Large intestine (tissue), 3 donors: Measurements from ENCODE around the gene YY1. TPM values are rescaled to one million over a fixed set of nuclear protein-coding genes. Genes with fewer than 3 reads are reported as not detected.
A peak's percentile ranks its signal among the peaks of the same experiment; 100 is the strongest.

Experiments used
- DNase-seq, 2 donors: peaks; one replicate each; pipeline versions ENCODE4 v3.0.0 to v3.0.0-alpha.2; 2013
- H3K27ac ChIP-seq: one replicate; pipeline ENCODE4 v1.5.1; 2013; ENCODE audit warnings: low read length
- H3K27me3 ChIP-seq: 2 replicates; pipeline ENCODE4 v1.6.1; 2013; ENCODE audit warnings: low read length; ENCODE audit not compliant: control insufficient read depth, insufficient read depth
- H3K36me3 ChIP-seq: 2 replicates; pipeline ENCODE4 v1.6.1; 2013; ENCODE audit warnings: low read length; ENCODE audit not compliant: control insufficient read depth, insufficient read depth
- H3K4me1 ChIP-seq: one replicate; pipeline ENCODE4 v1.6.1; 2013; ENCODE audit warnings: low read length; ENCODE audit not compliant: control insufficient read depth, insufficient read depth
- H3K4me3 ChIP-seq: one replicate; pipeline ENCODE4 v1.5.1; 2013; ENCODE audit warnings: low read length
- H3K9me3 ChIP-seq: one replicate; pipeline ENCODE4 v1.6.1; 2013; ENCODE audit warnings: mild to moderate bottlenecking, low read depth, low read length, moderate library complexity; ENCODE audit not compliant: control insufficient read depth
- WGBS: methylation state at CpG from one replicate; pipeline ENCODE4 v1.1.5; 2013; ENCODE audit warnings: low lambda C conversion rate; ENCODE audit not compliant: insufficient coverage; 5-methylcytosine and 5-hydroxymethylcytosine counted together
- polyA plus RNA-seq: library from polyadenylated mRNA; unstranded; fragments of 120-200 nt; gene quantifications from one replicate; pipeline ENCODE4 v1.2.1, GENCODE V29; 2013

Gene YY1
- polyA plus RNA-seq, 1 donor: 74.3 TPM

DNA sequence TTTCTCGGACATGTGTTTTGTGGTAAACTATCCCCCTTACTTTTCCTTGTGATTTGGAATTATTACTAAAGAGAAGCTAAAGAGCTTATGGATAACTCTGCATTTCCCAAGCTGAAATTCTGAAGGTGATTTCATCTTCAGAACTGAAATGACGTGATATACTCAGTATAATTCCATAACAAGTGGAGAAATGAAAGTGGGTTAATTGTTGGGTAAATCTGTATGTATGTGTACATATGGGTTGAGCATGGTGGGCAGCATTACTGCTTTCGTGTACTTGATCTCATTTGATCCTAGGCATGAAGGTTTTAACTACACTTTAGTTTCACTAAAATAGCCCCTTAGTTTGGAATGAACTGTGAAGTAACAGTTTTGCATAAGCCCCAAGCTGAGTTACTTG is 4.1 kb downstream of the YY1 start:
- Histone ChIP-seq H3K4me1 (peaks cover 19% of the 10 kb centered on the region), H3K27ac (no peak overlapping the region)
- no CpG with 5 or more reads among the region's 3 CpGs for WGBS

DNA sequence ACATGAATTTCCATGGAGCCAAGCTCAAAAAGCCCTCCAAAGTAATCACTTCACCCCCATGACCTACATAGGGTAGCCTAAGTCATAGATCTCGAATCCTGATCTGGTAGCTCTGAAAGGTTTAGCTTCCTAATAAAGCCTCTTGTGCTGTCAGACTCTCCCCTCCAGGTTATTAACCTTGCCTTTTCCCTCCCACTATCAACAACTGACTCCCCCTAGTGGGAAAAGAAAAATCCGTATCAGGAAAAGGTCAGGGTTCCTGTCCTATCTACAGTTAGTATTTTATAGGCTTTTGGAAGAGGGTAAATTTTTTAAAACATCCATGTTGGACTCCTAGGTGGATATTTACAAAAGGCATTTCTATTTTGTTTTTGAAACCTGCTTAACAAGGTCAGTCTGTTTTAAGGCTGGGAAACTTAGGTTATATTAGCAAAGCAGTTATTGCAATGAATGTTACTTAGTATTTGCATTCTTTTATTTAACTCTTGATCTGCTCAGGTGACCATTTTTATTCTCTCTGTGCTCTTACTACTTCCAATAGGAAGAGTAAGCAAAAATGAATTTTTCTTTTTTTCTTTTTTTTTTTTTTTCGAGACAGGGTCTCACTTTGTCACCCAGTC is 8.0 kb downstream of the YY1 start:
- Histone ChIP-seq H3K27ac (peak overlapping the region; percentile 41), H3K4me3 (no peak overlapping the region), H3K4me1 (peaks cover 19% of the 10 kb centered on the region), H3K36me3 (peaks cover 11% of the 10 kb centered on the region), H3K9me3 (no peaks in the 10 kb centered on the region), H3K27me3 (no peaks in the 10 kb centered on the region)
- WGBS: 0% methylated on average over 1 of the region's 3 CpGs
- peak; percentile 45 to 71 for DNase-seq

More for the DNA sequence above, 4.1 kb downstream of the YY1 start:
- Histone ChIP-seq H3K27me3 (no peaks in the 10 kb centered on the region), H3K9me3 (no peaks in the 10 kb centered on the region), H3K36me3 (peaks cover 7% of the 10 kb centered on the region), H3K4me3 (no peak overlapping the region)
- DNase-seq: no peak

DNA sequence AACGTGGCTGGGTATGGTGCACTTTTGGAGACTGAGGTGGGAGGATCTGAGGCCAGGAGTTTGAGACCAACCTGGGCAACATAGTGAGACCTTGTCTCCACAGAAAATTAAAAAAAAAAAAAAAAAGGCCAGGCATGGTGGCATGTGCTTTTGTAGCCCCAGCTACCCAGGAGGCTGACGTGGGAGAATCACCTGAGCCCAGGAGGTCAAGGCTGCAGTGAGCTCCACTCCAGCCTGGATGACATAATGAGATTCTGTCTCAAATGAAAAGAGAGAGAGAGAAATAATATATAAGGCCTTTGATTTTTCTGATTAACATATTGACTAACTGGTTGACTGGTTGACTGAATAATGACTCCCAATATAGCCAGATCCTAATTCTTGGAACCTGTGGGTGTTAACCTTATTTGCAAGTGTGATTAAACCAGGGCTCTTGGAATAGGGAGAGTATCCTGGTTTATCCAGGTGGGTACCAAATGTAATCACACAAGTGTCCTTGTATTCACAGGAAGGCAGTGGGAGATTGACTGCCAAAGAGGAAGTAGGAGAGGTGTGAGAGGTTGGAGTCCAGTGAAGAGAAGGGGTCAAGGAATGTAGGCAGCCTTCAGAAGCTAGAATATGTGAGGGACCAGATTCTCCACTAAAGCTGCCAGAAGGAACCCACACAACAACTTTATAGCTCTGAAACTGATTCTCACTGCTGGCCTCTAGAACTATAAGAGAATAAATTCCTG is 12.0 kb downstream of the YY1 start:
- Histone ChIP-seq H3K9me3 (no peaks in the 10 kb centered on the region), H3K27ac (no peak overlapping the region), H3K4me1 (peaks cover 9% of the 10 kb centered on the region)

DNA sequence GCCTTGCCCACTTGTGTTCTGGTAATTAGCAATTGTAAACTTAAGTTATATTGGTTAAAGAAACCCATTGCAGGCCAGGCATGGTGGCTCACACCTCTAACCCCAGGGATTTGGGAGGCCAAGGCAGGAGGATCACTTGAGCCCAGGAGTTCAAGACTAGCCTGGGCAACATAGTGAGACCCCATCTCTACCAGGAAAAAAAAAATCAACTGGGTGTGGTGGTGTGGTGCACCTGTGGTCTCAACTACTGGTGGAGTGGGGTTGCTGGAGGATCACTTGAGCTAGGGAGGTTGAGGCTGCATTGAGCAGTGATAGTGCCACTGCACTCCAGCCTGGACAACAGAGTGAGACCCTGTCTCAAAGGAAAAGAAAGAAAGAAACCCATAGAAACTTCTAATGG is 13.7 kb downstream of the YY1 start:
- DNase-seq: no peak
- no peak overlapping the region for H3K4me3 ChIP-seq
- H3K27ac ChIP-seq: no peak overlapping the region
- no peaks in the 10 kb centered on the region for H3K9me3 ChIP-seq
- no peaks in the 10 kb centered on the region for H3K4me1 ChIP-seq
- peaks cover 4% of the 10 kb centered on the region for H3K36me3 ChIP-seq
- H3K27me3 ChIP-seq: no peaks in the 10 kb centered on the region

More for the DNA sequence above, 12.0 kb downstream of the YY1 start:
- Histone ChIP-seq H3K27me3 (no peaks in the 10 kb centered on the region), H3K36me3 (peaks cover 4% of the 10 kb centered on the region), H3K4me3 (no peak overlapping the region)
- no peak for DNase-seq
- WGBS: 20% methylated on average over 1 of the region's 2 CpGs

DNA sequence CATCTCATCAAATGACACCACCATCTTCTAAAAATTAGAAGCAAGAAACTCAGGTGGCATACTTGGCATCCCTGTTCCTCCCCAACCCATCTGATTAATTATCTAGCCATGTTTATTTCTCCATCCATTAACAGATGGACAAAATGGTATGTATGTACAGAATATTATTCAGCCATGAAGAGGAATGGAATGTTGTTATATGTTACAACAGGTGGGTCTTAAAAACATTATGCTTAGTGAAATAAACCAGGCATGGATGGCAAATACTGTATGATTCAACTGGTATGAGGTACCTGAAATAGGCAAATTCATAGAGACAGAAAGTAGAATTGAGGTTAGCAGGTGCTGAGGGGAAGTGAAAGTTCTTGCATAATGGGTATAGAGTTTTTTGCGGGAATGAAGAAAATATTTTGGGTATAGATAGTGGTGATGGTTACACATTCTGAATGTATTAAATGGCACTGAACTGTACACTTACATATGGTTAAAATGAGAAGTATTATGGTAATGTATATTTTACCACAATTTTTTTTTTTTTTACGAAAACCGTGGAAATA is 17.5 kb downstream of the YY1 start:
- Histone ChIP-seq H3K9me3 (no peaks in the 10 kb centered on the region), H3K27me3 (no peaks in the 10 kb centered on the region), H3K4me1 (no peaks in the 10 kb centered on the region), H3K4me3 (no peak overlapping the region), H3K27ac (no peak overlapping the region), H3K36me3 (no peaks in the 10 kb centered on the region)
- 86% methylated on average over 1 of the region's 3 CpGs for WGBS
- no peak for DNase-seq

DNA sequence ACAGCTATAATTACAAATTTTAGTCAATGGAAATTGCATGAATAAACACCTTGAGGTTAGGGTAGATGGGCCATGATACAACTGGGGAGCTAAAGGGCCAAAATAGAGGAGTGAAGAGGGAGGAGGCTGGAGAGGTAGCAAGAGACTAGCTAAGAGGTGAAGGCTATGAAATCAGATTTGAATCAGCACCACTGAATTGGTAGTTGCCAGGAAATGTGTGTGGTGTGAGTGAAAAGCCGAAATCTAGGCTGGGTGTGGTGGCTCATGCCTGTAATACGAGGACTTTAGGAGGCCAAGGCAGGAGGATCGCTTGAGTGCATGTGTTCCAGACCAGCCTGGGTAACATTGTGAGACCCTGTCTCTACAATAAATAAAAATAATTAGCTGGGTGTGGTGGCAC is 22.7 kb downstream of the YY1 start:
- H3K4me1 ChIP-seq: no peaks in the 10 kb centered on the region
- H3K4me3 ChIP-seq: no peak overlapping the region
- no peak for DNase-seq
- no peak overlapping the region for H3K27ac ChIP-seq
- H3K9me3 ChIP-seq: no peaks in the 10 kb centered on the region
- 100% methylated on average over 2 of the region's 3 CpGs for WGBS
- no peaks in the 10 kb centered on the region for H3K27me3 ChIP-seq
- peaks cover 29% of the 10 kb centered on the region for H3K36me3 ChIP-seq

DNA sequence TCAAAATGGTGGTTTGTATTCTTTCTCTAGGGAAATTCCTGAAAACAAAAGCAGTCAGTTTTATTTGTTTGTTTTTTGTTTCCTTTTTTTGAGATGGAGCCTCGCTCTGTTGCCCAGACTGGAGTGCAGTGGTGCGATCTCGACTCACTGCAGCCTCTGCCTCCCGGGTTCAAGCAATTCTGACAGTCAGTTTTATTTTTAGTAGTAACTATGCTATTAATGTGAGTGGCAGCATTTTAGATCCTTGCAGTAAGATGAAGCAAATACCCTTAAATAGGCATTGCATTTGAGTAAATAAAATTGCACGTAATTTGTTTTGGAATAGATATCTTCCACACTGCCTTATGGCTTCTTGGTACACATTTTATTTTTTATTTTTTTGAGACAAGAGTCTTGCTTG is 23.6 kb downstream of the YY1 start:
- H3K27me3 ChIP-seq: no peaks in the 10 kb centered on the region
- no CpG with 5 or more reads among the region's 5 CpGs for WGBS
- no peak overlapping the region for H3K27ac ChIP-seq
- H3K36me3 ChIP-seq: peaks cover 31% of the 10 kb centered on the region
- DNase-seq: no peak
- H3K4me1 ChIP-seq: no peaks in the 10 kb centered on the region
- H3K4me3 ChIP-seq: no peak overlapping the region
- no peaks in the 10 kb centered on the region for H3K9me3 ChIP-seq

DNA sequence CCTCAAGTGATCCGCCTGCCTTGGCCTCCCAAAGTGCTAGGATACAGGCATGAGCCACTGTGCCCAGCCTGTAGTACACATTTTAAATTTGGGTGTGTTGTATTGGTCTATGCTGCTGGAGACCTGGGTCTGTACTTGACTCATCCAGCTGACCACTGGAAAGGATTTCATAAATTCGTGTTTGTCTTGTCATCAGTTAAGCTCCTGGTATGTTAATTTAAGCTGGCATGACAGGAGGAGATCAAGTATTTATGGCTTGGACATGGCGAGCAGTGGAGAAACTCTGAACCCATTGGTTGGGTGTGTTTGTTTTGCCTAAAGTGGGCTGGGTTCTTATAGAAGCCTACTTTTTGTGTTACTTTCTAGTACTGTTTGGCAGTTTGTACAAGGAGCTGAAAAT is 24.2 kb downstream of the YY1 start:
- Histone ChIP-seq H3K27me3 (no peaks in the 10 kb centered on the region), H3K36me3 (peaks cover 31% of the 10 kb centered on the region), H3K27ac (no peak overlapping the region), H3K4me3 (no peak overlapping the region), H3K9me3 (no peaks in the 10 kb centered on the region), H3K4me1 (no peaks in the 10 kb centered on the region)
- no peak for DNase-seq
- no CpG with 5 or more reads among the region's 3 CpGs for WGBS

DNA sequence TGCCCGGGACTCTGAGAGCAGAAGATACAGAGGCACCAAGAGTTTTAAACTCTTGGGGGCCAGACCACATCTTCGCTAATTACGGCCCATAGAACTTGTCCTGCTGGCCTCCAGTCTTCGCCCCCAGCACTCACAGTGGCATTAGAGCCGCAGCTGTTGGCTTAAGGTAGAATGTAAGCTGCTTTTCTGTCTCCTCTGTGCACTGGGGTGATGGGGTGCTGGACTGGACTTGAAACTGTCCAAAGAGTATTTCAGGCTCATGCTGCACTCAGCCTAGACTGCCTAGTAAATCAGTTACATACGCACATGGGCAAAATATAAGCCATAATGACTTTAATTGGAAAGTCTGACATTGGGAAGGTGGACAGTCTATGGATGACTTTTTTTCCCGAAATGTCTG is 29.0 kb downstream of the YY1 start:
- no peak for DNase-seq
- no peak overlapping the region for H3K4me3 ChIP-seq
- no peaks in the 10 kb centered on the region for H3K9me3 ChIP-seq
- WGBS: 100% methylated on average over 1 of the region's 7 CpGs
- no peak overlapping the region for H3K27ac ChIP-seq
- H3K4me1 ChIP-seq: peaks cover 4% of the 10 kb centered on the region
- peaks cover 34% of the 10 kb centered on the region for H3K36me3 ChIP-seq
- no peaks in the 10 kb centered on the region for H3K27me3 ChIP-seq

DNA sequence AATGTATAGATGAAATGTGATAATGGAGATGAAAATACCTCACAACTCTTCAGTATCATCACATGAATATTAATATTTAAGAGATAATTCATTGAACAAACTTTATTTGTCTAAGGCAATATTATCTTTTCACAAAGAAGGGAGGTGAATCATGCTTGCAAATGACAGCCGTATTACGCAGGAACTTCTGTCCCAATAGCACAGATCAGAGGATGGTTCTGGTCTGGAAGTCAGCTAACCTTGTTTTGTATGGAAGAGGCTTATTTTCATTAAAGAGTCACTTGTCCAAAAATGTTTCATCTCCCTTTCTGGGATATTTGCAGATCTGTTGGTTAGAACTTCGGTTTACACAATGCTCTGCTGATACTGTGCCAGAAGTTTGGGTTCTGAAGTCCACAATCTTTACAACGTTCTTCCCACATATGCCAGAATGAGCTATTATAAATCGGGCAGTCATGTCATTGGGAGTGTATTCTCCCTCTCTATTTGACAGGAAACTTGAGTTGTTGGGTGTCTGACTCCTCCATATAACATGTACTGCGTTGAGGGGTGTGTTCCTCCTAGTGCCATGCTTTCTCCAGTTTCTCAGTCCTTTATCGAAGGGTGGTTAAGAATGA is 29.8 kb downstream of the YY1 start:
- Histone ChIP-seq H3K27ac (no peak overlapping the region), H3K4me1 (peaks cover 4% of the 10 kb centered on the region), H3K4me3 (no peak overlapping the region), H3K9me3 (no peaks in the 10 kb centered on the region), H3K36me3 (peaks cover 29% of the 10 kb centered on the region), H3K27me3 (no peaks in the 10 kb centered on the region)
- 80% methylated on average over 2 of the region's 7 CpGs for WGBS
- no peak for DNase-seq
